Measurements from ENCODE around the gene MISFA. TPM values are rescaled to one million over a fixed set of nuclear protein-coding genes. Genes with fewer than 3 reads are reported as not detected.

Gene MISFA
- total RNA-seq, 1 donor from 2014 or later: 2.6 TPM

DNA sequence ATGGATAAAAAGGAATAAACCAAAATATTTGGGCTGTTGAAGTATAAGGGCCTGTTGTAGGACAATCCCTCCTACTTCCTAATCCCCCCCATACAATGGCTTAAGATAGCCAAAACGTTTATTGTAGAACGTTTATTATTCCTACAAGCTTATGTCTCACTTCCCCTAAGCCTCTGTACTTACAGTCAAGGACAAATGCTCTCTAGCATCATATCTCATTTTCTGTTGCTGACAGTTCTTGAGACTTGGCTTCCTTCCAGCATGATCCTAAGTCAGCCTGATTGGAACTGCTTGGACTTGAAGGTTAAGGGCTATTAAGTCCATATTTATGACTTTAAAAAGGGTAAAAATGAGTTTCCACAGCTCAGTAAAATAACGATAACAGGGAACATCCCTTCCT lies 8.8 kb downstream of the MISFA start:
- Mint-ChIP-seq H3K36me3 (ENCODE audit: low read depth) (peaks cover 55% of the 10 kb centered on the region), H3K27me3 (no peaks in the 10 kb centered on the region), H3K9me3 (no peaks in the 10 kb centered on the region), H3K27ac (no peak overlapping the region), H3K4me1 (no peaks in the 10 kb centered on the region), H3K4me3 (no peak overlapping the region)
- intact Hi-C loops (cut with micrococcal nuclease): no loop called here
- no peak for ATAC-seq (ENCODE audit: low read depth)
- DNase-seq: no peak
- POLR2A ChIA-PET: no interaction called here
- TF ChIP-seq, protein P1, sequence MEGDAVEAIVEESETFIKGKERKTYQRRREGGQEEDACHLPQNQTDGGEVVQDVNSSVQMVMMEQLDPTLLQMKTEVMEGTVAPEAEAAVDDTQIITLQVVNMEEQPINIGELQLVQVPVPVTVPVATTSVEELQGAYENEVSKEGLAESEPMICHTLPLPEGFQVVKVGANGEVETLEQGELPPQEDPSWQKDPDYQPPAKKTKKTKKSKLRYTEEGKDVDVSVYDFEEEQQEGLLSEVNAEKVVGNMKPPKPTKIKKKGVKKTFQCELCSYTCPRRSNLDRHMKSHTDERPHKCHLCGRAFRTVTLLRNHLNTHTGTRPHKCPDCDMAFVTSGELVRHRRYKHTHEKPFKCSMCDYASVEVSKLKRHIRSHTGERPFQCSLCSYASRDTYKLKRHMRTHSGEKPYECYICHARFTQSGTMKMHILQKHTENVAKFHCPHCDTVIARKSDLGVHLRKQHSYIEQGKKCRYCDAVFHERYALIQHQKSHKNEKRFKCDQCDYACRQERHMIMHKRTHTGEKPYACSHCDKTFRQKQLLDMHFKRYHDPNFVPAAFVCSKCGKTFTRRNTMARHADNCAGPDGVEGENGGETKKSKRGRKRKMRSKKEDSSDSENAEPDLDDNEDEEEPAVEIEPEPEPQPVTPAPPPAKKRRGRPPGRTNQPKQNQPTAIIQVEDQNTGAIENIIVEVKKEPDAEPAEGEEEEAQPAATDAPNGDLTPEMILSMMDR (IDR thresholded peaks at IDR 0.05): no peak
- CTCF ChIA-PET: no interaction called here

DNA sequence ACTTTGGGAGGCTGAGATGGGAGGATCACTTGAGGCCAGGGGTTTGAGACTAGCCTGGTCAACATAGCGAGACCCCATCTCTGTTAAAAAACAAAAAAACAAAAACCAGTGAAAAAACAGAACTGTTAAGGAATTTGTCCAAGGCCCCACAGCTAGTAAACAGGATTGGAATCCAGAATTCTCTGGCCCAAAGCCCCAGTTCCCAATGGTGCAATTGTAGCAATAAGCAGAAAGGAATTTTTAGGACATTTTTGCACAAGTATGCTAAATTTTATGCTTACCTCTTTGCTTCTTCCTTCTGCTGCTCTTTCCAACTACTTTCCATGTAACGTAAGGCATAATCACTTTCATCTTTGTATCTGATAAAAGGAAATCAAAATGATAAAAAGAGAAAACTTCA lies 11.6 kb downstream of the MISFA start:
- Mint-ChIP-seq H3K27me3 (no peaks in the 10 kb centered on the region), H3K4me3 (no peak overlapping the region), H3K27ac (no peak overlapping the region), H3K9me3 (no peaks in the 10 kb centered on the region), H3K4me1 (peaks cover 10% of the 10 kb centered on the region), H3K36me3 (ENCODE audit: low read depth) (peaks cover 79% of the 10 kb centered on the region)
- no peak for DNase-seq
- ChIA-PET CTCF (no interaction called here), POLR2A (no interaction called here)
- intact Hi-C loops (cut with micrococcal nuclease): no loop called here
- ATAC-seq (ENCODE audit: low read depth): no peak
- TF ChIP-seq, protein P1 (IDR thresholded peaks at IDR 0.05): no peak

DNA sequence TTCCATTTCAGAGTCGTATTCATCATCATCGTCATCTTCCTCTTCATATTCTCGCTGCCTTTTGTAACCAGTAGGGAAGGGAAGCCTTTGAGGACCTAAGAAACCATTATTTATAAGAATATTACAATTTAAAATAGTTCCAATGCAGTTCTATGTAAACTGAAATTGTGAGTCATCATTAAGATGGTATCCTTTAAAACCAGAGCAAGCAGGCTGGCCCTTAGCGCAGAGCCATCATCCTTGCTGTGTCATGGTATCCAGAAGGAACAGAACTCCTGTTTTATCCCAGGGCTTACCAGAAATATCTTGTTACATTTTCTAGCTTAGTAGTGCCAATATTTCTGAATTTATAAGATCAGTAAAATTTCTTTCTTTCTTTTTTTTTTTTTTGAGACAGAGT lies 12.8 kb downstream of the MISFA start:
- TF ChIP-seq, protein P1 (IDR thresholded peaks at IDR 0.05): no peak
- DNase-seq (no peak), ATAC-seq (ENCODE audit: low read depth) (no peak)
- no peak overlapping the region for H3K27ac Mint-ChIP-seq
- H3K9me3 Mint-ChIP-seq: no peaks in the 10 kb centered on the region
- ChIA-PET POLR2A (no interaction called here), CTCF (no interaction called here)
- H3K4me1 Mint-ChIP-seq: peaks cover 17% of the 10 kb centered on the region
- intact Hi-C loops (cut with micrococcal nuclease): no loop called here
- H3K36me3 Mint-ChIP-seq (ENCODE audit: low read depth): peaks cover 75% of the 10 kb centered on the region
- no peak overlapping the region for H3K4me3 Mint-ChIP-seq
- H3K27me3 Mint-ChIP-seq: no peaks in the 10 kb centered on the region

DNA sequence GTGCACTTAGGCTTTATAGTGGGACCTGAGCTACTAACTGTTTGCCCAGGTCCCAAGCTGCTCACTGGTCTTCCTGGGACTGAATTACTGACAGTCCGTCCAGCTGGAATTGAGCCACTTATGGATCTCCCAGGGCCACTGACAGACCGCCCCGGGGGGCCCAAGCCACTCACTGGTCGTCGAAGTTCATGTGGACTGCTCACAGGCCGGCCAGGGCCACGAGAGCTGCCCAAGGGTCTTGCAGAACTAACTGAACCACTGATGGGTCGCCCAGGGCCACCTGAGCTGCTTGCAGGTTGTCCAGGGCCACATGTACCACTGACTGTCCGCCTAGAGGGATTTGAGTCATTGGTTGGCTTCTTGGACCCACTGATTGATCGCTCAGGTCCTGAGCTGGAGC lies 15.1 kb downstream of the MISFA start:
- H3K36me3 Mint-ChIP-seq (ENCODE audit: low read depth): peaks cover 60% of the 10 kb centered on the region
- H3K27ac Mint-ChIP-seq: no peak overlapping the region
- H3K27me3 Mint-ChIP-seq: no peaks in the 10 kb centered on the region
- ChIA-PET POLR2A (interaction anchor here (0.6 to 2.5 kb wide), 3 partner anchors 11 to 88 kb away, joined by 3 to 17 read pairs (median 3); partner anchors contain the start of genes SPTY2D1 and TSG101), CTCF (no interaction called here)
- ATAC-seq (ENCODE audit: low read depth): no peak
- TF ChIP-seq, protein P1 (IDR thresholded peaks at IDR 0.05): no peak
- no peaks in the 10 kb centered on the region for H3K9me3 Mint-ChIP-seq
- H3K4me3 Mint-ChIP-seq: no peak overlapping the region
- peaks cover 36% of the 10 kb centered on the region for H3K4me1 Mint-ChIP-seq
- DNase-seq: no peak
- intact Hi-C loops (cut with micrococcal nuclease): no loop called here

DNA sequence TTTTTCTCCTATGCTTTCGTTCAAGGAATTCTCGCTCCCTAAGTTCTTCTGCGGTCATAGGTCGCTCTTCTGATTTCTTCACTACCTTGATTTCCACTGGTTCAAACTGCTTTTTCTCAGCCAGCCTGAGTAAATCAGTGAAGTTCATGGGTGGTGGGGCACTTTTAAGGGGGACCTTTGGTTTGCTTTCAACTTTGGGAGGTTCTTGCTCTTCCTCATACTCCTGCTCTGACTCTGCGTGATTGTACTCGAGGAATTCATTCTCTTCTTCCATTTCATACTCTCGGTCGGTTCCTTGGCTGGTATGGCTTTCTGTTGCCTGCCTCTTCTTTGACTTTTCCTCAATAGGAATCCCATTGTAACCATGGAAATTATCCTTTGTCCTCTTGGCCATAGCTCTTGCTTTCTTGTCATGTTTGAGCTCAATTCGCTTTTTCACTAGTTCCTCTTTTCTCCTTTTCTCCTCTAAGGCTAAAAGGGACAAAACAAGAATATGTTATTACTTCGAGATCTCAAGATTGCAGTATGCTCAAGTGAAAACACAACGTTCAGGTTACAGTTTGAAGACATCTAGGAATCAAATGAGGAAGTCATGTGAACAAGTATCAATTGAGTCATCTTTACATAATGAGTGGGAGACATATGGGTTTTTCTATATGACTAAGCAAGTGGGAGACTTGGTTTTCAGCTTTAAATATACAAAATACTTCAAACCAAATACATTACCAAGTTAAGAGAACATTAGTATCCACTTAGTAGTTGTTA lies 16.2 kb downstream of the MISFA start:
- Mint-ChIP-seq H3K4me1 (peaks cover 36% of the 10 kb centered on the region), H3K27me3 (no peaks in the 10 kb centered on the region), H3K4me3 (no peak overlapping the region), H3K36me3 (ENCODE audit: low read depth) (peaks cover 52% of the 10 kb centered on the region), H3K27ac (peak overlapping the region; percentile 56), H3K9me3 (no peaks in the 10 kb centered on the region)
- DNase-seq (no peak), ATAC-seq (ENCODE audit: low read depth) (peak; percentile 82)
- TF ChIP-seq, protein P1 (IDR thresholded peaks at IDR 0.05): no peak
- intact Hi-C loops (cut with micrococcal nuclease): loop anchor here (1.0 kb wide), 1 partner anchor 18 kb away; the partner anchor contains the start of gene SPTY2D1
- ChIA-PET CTCF (no interaction called here), POLR2A (interaction anchor here (0.9 to 2.5 kb wide), 4 partner anchors 14 to 90 kb away, joined by 3 to 17 read pairs (median 4); partner anchors contain the start of genes SPTY2D1 and UEVLD)

Measured in activated B cell treated with CpG ODN at 0.5 μM for 24 hours (primary cell).